Right cardiac atrium (tissue), 5 donors: ENCODE results near the gene ASPHD1. TPM values are rescaled to one million over a fixed set of nuclear protein-coding genes. Genes with fewer than 3 reads are reported as not detected.
"Not testable (repeated sequence)": the region's sequence is repeated elsewhere in the genome, so short reads cannot be mapped to it uniquely, and the experiment has no call there.

Source experiments
- ATAC-seq, 2 donors: fragments of 200-7000 bp; cut with Tn5 transposase; one replicate each; pipeline versions ENCODE4 v1.8.0 to v1.9.1; 2020; ENCODE audit warnings: moderate library complexity in 2 of 2, mild to moderate bottlenecking in 1 of 2
- DNase-seq, 3 donors: peaks; one replicate each; pipeline ENCODE4 v3.0.0-alpha.2; 2020
- H3K27ac ChIP-seq: one replicate; pipeline ENCODE4 v1.5.1; 2013; ENCODE audit warnings: mild to moderate bottlenecking, low read length, control low read depth, moderate library complexity
- H3K27me3 ChIP-seq: one replicate; pipeline ENCODE4 v1.6.1; 2013; ENCODE audit not compliant: control insufficient read depth, insufficient read depth
- H3K4me1 ChIP-seq: one replicate; pipeline ENCODE4 v1.6.1; 2013; ENCODE audit warnings: low read length; ENCODE audit not compliant: control insufficient read depth, insufficient read depth
- H3K4me3 ChIP-seq: one replicate; pipeline ENCODE4 v1.5.1; 2013; ENCODE audit warnings: low read length, control low read depth
- H3K9me3 ChIP-seq: one replicate; pipeline ENCODE4 v1.6.1; 2013; ENCODE audit warnings: low read length; ENCODE audit not compliant: control insufficient read depth
- WGBS: extraction: QIAGEN DNeasy Blood & Tissue Kit; methylation state at CpG from one replicate; pipeline ENCODE4 v1.1.7; 2013; 5-methylcytosine and 5-hydroxymethylcytosine counted together
- intact Hi-C, 4 donors: fragments of 100-400 bp; cut with DNase I; formaldehyde crosslinking; loops; one replicate each; pipeline versions ENCODE4 v1.11.0 to v1.14.0; 2022 to 2023
- polyA plus RNA-seq: library from polyadenylated mRNA; stranded (reverse); fragments of 200-250 nt; gene quantifications from one replicate; pipeline ENCODE4 v1.2.3, GENCODE V29; 2013
- total RNA-seq, 4 donors: library from RNA; stranded (reverse); fragmentation: NEBNext Ultra II Directional; extraction: Animal tissue kit (Norgen Biotek cat#: 25700); gene quantifications; one replicate each; pipeline ENCODE4 v1.2.1, GENCODE V29; 2021
- donor health status: healthy with polysubstance abuse.
- donor health status: DM: no; HTN: yes; CAD: no.
- donor health status: DM: no; HTN: no; CAD: no.
- donor health status: DM: no; HTN: yes; CAD: no; lungs with severe emphysema.
- donor health status: DM: yes; HTN: yes; CAD: no.

ASPHD1 gene
- total and polyA plus RNA-seq, 5 donors: 0.14 to 0.50 (median 0.26) TPM; not detected in 1

DNA sequence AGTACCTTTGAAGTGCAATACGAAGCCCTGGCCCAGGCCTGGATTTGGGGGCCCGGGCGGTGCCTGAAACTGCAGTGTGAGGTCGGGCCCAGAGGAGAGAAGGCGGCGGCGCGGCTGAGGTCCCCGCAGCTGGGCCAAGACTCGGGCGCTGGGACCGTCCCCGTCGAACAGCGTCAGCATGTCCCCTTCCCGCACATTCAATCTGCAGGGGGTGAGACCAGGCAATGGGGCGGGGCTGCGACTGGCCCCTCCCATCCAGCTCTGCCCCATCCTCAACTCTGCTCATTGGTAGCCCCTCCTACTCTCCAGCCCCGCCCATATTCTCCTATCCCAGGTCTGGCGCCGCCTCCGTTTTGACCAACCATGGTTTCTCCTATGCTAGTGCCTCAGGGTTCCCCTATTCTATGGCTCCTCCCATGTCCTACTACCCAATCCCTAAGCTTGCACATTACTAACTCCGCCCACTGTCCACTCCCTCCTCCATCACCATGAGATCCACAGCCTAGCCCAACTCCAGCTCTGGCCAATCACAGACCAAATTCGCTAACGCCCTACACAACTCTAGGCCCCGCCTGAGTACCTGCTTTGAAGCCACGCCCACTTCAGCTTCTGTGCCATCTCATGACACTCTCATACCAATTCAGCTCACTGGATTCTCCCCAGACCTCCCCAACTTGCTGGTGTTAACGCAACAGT, 22.9 kb upstream of the ASPHD1 start:
- Histone ChIP-seq H3K4me3 (no peak overlapping the region), H3K9me3 (no peaks in the 10 kb centered on the region), H3K4me1 (no peaks in the 10 kb centered on the region), H3K27ac (no peak overlapping the region), H3K27me3 (no peaks in the 10 kb centered on the region)
- 11% methylated on average over 28 of the region's 28 CpGs for WGBS
- DNase-seq: no peak
- intact Hi-C loops: no loop called here
- peak; percentile 36 to 56 for ATAC-seq

- intact Hi-C loops: no loop called here
- DNase-seq (no peak), ATAC-seq (no peak)
- Histone ChIP-seq H3K27me3 (no peaks in the 10 kb centered on the region), H3K4me3 (no peak overlapping the region), H3K4me1 (no peaks in the 10 kb centered on the region), H3K9me3 (no peaks in the 10 kb centered on the region), H3K27ac (no peak overlapping the region)
- WGBS: 90% methylated on average over 14 of the region's 14 CpGs
These were observed 22.1 kb upstream of the ASPHD1 start for GRCh38 chr16:29878172-29878571.

DNA sequence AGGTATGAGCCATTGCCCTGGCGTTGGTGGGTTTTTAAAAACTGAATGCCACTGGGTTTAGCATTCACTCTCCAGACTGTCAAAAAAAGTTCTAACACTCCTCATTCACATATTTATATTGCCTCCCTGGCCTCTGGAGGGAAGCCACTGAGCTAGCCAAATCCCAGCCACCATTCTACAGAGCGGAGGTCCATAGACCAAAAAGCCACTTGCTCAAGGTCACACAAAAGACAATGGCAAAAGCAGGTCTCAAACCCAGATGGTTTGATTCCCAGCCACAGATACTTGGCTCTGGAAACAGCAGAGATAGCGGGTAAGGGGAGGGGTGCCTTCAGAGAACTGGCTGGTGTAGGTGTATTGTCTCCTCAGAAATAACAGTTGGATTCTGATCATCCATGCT, 19.2 kb upstream of the ASPHD1 start:
- intact Hi-C loops: no loop called here

DNA sequence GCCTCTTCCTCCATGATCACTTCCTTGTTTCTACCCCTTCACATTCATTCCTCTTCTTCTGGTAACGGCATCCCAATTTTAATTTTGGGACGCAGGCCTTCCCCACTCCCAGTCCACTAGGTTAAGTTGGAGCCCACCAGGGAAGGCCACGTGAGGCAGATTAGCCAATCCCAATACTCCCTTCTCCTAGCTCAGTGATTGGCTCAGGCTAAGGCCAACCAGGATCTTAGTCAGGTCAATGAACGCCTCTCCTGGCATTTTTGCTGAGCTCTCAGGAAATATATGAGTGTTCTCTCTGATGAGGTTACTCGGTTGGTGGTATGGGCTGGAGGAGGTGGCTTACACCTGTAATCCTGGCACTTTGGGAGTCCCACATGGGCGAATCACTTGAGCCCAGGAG, 16.3 kb upstream of the ASPHD1 start:
- no peaks in the 10 kb centered on the region for H3K27me3 ChIP-seq
- no peak overlapping the region for H3K27ac ChIP-seq
- H3K4me1 ChIP-seq: no peaks in the 10 kb centered on the region
- no peak for ATAC-seq
- intact Hi-C loops: no loop called here
- no peak for DNase-seq
- 85% methylated on average over 6 of the region's 6 CpGs for WGBS
- no peak overlapping the region for H3K4me3 ChIP-seq
- no peaks in the 10 kb centered on the region for H3K9me3 ChIP-seq

More for the DNA sequence above, 19.2 kb upstream of the ASPHD1 start:
- no peak overlapping the region for H3K27ac ChIP-seq
- 86% methylated on average over 3 of the region's 3 CpGs for WGBS
- no peaks in the 10 kb centered on the region for H3K4me1 ChIP-seq
- DNase-seq: no peak
- H3K4me3 ChIP-seq: no peak overlapping the region
- ATAC-seq: no peak
- H3K27me3 ChIP-seq: no peaks in the 10 kb centered on the region
- no peaks in the 10 kb centered on the region for H3K9me3 ChIP-seq

GRCh38 chr16:29889372-29889771, 10.9 kb upstream of the ASPHD1 start:
- H3K27me3 ChIP-seq, H3K27ac ChIP-seq, H3K4me1 ChIP-seq, DNase-seq, intact Hi-C loops, H3K4me3 ChIP-seq, ATAC-seq, H3K9me3 ChIP-seq: not testable (repeated sequence)
- 93% methylated on average over 3 of the region's 3 CpGs for WGBS

GRCh38 chr16:29891525-29892457, 8.5 kb upstream of the ASPHD1 start:
- DNase-seq: no peak
- Histone ChIP-seq H3K27me3 (no peaks in the 10 kb centered on the region), H3K9me3 (no peaks in the 10 kb centered on the region), H3K4me3 (no peak overlapping the region), H3K27ac (no peak overlapping the region), H3K4me1 (no peaks in the 10 kb centered on the region)
- intact Hi-C loops: no loop called here
- WGBS: 70% methylated on average over 10 of the region's 10 CpGs
- peak; percentile 11 to 47 for ATAC-seq

GRCh38 chr16:29892458-29892813, 7.9 kb upstream of the ASPHD1 start:
- DNase-seq (no peak), ATAC-seq (peak in 1 of 2 donors; percentile 36)
- Histone ChIP-seq H3K27me3 (no peaks in the 10 kb centered on the region), H3K4me1 (no peaks in the 10 kb centered on the region), H3K4me3 (no peak overlapping the region), H3K27ac (no peak overlapping the region), H3K9me3 (no peaks in the 10 kb centered on the region)
- WGBS: 89% methylated on average over 6 of the region's 6 CpGs
- intact Hi-C loops: no loop called here

DNA sequence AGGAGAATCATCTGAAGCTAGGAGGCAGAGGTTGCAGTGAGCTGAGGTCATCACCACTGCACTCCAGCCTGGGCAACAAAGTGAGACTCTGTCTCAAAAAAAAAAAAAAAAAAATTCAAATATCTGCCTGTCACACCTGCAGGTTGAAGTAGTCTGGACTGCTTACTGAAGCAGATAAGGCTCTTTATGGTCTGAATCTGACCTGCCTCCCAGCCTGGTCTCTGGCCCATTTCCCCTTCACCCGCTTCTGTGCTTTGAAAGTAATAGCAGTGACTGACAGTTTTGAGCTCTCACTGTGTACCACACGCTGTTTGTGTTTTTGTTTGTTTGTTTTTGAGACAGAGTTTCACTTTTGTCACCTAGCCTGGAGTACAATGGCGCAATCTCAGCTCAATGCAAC, 6.7 kb upstream of the ASPHD1 start:
- ATAC-seq: no peak
- H3K27me3 ChIP-seq: no peaks in the 10 kb centered on the region
- no peak overlapping the region for H3K27ac ChIP-seq
- no peak for DNase-seq
- H3K4me1 ChIP-seq: no peaks in the 10 kb centered on the region
- no peaks in the 10 kb centered on the region for H3K9me3 ChIP-seq
- intact Hi-C loops: no loop called here
- 93% methylated on average over 3 of the region's 3 CpGs for WGBS
- no peak overlapping the region for H3K4me3 ChIP-seq

DNA sequence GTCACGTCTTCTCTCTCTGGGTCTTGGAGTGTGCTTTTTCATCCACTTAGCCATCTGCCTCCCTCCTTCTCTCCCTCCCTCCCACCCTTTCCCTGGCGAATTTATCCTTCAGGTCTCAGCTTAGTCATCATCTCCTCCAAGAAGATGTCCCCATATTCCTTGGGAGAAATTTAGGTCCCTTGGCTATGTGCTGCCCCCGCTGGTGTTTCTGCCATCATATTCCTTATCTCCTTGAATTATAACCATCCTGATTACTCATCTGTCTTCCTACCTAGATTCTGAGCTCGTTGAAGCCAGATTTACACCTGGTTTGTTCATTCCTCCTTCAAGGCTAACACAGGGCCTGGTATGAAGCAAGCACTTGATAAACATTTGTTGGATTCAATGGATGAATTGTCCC, 5.9 kb upstream of the ASPHD1 start:
- Histone ChIP-seq H3K4me1 (no peaks in the 10 kb centered on the region), H3K27me3 (no peaks in the 10 kb centered on the region), H3K9me3 (no peaks in the 10 kb centered on the region), H3K4me3 (no peak overlapping the region), H3K27ac (no peak overlapping the region)
- intact Hi-C loops: no loop called here
- DNase-seq: no peak
- no peak for ATAC-seq
- WGBS: 75% methylated on average over 4 of the region's 4 CpGs

DNA sequence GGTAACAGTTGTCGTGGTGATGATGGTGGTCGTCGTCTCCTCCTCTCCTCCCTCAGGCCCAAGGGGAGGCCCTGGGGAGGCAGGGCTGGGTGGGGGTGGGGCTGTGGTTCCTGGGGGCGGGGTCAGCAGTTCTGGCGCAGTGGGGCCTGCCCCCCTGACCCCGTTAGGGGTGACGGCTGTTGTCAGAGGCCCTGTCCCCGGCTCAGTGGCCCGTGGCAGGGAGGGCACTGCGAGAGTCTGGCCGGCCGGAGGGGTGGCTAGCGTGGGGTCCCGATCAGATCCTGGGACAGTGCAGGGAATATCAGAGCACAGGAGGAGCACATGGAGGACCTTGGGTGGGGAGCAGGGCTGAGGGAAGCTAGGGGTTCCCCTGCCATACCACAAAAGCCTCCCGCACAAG, 3.4 kb upstream of the ASPHD1 start:
- no peak overlapping the region for H3K27ac ChIP-seq
- no peaks in the 10 kb centered on the region for H3K4me1 ChIP-seq
- no peak for ATAC-seq
- H3K4me3 ChIP-seq: no peak overlapping the region
- whole genome bisulfite sequencing: 46% methylated on average over 15 of the region's 15 CpGs
- DNase-seq: no peak
- intact Hi-C loops: no loop called here
- H3K27me3 ChIP-seq: no peaks in the 10 kb centered on the region
- H3K9me3 ChIP-seq: no peaks in the 10 kb centered on the region

DNA sequence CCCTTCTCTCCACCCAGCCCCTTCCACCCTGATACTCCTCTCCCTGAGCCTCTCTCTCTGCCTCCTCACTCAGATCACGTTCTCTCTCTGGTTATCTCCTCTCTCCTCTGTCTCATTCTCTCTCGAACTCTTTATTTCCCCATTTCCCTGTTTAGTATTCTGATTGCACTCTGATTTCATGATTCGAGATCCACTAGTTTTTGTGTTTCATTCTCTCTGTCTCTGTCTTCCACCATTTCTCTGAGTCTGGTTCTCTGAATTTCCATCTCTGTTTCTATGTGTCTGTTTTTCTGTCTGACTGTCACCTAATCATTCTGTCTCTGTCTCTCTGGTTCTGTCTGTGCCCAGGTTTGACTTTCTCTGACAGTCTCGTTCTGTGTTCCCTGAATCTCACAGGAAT, 3.0 kb upstream of the ASPHD1 start:
- H3K9me3 ChIP-seq: no peaks in the 10 kb centered on the region
- intact Hi-C loops: no loop called here
- no peaks in the 10 kb centered on the region for H3K27me3 ChIP-seq
- DNase-seq: no peak
- no peaks in the 10 kb centered on the region for H3K4me1 ChIP-seq
- ATAC-seq: no peak
- no peak overlapping the region for H3K4me3 ChIP-seq
- WGBS: 59% methylated on average over 4 of the region's 4 CpGs
- H3K27ac ChIP-seq: no peak overlapping the region
